AG04449 (cell line): ENCODE data around the gene PTPRM.

Experiments used
- CTCF ChIA-PET: fragments of 350-600 bp; formaldehyde crosslinking; extraction: SDS; loops from one replicate; lab custom pipeline; 2021; ENCODE audit warnings: antibody characterized with exemption; lab: Yijun Ruan, JAX
- POLR2A ChIA-PET: fragments of 400-600, 350-600 bp; formaldehyde crosslinking; extraction: SDS; loops from one replicate; lab custom pipeline; 2020; ENCODE audit warnings: antibody characterized with exemption, inconsistent platforms; lab: Yijun Ruan, JAX
- DNase-seq: peaks from one replicate; pipeline ENCODE4 v3.0.0-alpha.2; 2010; ENCODE audit warnings: low read depth, low spot score
- H3K4me3 ChIP-seq: 2 replicates; pipeline ENCODE4 v1.5.1; 2011; ENCODE audit warnings: low read depth, mild to moderate bottlenecking, control low read depth, low read length
- CTCF ChIP-seq: IDR thresholded peaks from one replicate; pipeline ENCODE4 v1.5.1; 2011; ENCODE audit warnings: mild to moderate bottlenecking, moderate library complexity, low read length, control low read depth, inconsistent platforms; ENCODE audit not compliant: insufficient read depth; ENCODE audit errors: missing control alignments

PTPRM gene

GRCh38 chr18:8124232-8125146 lies 557.4 kb downstream of the PTPRM start:
- CTCF ChIA-PET = interaction anchor here (1.3 kb wide), 1 partner anchor 334 kb away, joined by 4 read pairs; no protein-coding TSS in a partner anchor
- no peak for TF ChIP-seq CTCF
- POLR2A ChIA-PET = no interaction called here

GRCh38 chr18:8130096-8130495 lies 563.0 kb downstream of the PTPRM start:
- DNase-seq = no peak
- H3K4me3 ChIP-seq = no peak overlapping the region
- POLR2A ChIA-PET = no interaction called here
- CTCF ChIA-PET = interaction anchor here (1.8 kb wide), 1 partner anchor 260 kb away, joined by 5 read pairs; no protein-coding TSS in a partner anchor
- TF ChIP-seq CTCF = no peak

More at GRCh38 chr18:8124232-8125146, 557.4 kb downstream of the PTPRM start:
- DNase-seq = no peak
- H3K4me3 ChIP-seq = no peak overlapping the region

GRCh38 chr18:8133032-8133431 lies 565.9 kb downstream of the PTPRM start:
- TF ChIP-seq CTCF = no peak
- CTCF ChIA-PET = no interaction called here
- H3K4me3 ChIP-seq = no peak overlapping the region
- no peak for DNase-seq
- POLR2A ChIA-PET = no interaction called here

GRCh38 chr18:8133888-8134287 lies 566.8 kb downstream of the PTPRM start:
- DNase-seq = no peak
- ChIA-PET CTCF (no interaction called here), POLR2A (no interaction called here)
- no peak for TF ChIP-seq CTCF
- no peak overlapping the region for H3K4me3 ChIP-seq

GRCh38 chr18:8139127-8139527 lies 572.0 kb downstream of the PTPRM start:
- no peak overlapping the region for H3K4me3 ChIP-seq
- DNase-seq = no peak
- TF ChIP-seq CTCF = no peak
- ChIA-PET POLR2A (no interaction called here), CTCF (interaction anchor here (1.0 kb wide), 1 partner anchor 11 kb away, joined by 3 read pairs; no protein-coding TSS in a partner anchor)

GRCh38 chr18:8139891-8140406 lies 572.8 kb downstream of the PTPRM start:
- POLR2A ChIA-PET = no interaction called here
- H3K4me3 ChIP-seq = no peak overlapping the region
- no peak for DNase-seq
- CTCF ChIA-PET = no interaction called here
- no peak for TF ChIP-seq CTCF
